ENCODE results near the gene ANO8. TPM values are rescaled to one million over a fixed set of nuclear protein-coding genes. Genes with fewer than 3 reads are reported as not detected.
"Not testable (repeated sequence)": the region's sequence is repeated elsewhere in the genome, so short reads cannot be mapped to it uniquely, and the experiment has no call there.

ANO8 gene
- total RNA-seq, 1 experiment from 2014 or later: 18.6 TPM

DNA sequence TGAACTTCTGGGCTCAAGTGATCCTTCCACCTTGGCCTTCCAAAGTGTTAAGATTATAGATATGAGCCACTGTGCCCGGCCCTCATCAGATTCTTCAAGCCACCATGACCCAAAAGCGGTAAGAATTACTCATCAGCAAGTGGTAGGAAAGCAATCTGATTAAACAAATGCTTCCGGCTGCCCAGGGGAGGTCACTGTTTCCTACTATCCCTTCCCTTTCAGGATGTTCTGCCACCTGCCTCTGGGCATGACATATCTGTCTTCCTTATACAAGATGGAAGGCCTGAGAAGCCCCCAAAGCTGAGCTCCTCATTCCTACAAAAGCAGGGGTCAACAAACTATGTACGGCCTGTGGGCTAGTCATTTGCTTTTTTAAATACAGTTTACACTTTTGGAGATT, 38.4 kb downstream of the ANO8 start:
- no peak for DNase-seq (ENCODE audit: low spot score)
- Histone ChIP-seq H3K27me3 (replicated peaks; ENCODE audit: insufficient read depth, low read depth, low read length, poor library complexity) (no peaks in the 10 kb centered on the region), H3K4me3 (ENCODE audit: low read depth, low read length, poor library complexity, severe bottlenecking) (no peak overlapping the region), H3K27ac (ENCODE audit: low read depth, low read length, poor library complexity, severe bottlenecking) (no peak overlapping the region), H3K9me3 (ENCODE audit: low read depth, low read length, poor library complexity, severe bottlenecking) (no peaks in the 10 kb centered on the region), H3K36me3 (ENCODE audit: insufficient read depth, low read length, poor library complexity, severe bottlenecking) (peaks cover 15% of the 10 kb centered on the region), H3K4me1 (ENCODE audit: insufficient read depth, low read length, poor library complexity, severe bottlenecking) (peaks cover 8% of the 10 kb centered on the region)
- POLR2A ChIA-PET (ENCODE audit: low non-redundant PET): no interaction called here
- CTCF ChIA-PET: no interaction called here
- TF ChIP-seq, protein P1, sequence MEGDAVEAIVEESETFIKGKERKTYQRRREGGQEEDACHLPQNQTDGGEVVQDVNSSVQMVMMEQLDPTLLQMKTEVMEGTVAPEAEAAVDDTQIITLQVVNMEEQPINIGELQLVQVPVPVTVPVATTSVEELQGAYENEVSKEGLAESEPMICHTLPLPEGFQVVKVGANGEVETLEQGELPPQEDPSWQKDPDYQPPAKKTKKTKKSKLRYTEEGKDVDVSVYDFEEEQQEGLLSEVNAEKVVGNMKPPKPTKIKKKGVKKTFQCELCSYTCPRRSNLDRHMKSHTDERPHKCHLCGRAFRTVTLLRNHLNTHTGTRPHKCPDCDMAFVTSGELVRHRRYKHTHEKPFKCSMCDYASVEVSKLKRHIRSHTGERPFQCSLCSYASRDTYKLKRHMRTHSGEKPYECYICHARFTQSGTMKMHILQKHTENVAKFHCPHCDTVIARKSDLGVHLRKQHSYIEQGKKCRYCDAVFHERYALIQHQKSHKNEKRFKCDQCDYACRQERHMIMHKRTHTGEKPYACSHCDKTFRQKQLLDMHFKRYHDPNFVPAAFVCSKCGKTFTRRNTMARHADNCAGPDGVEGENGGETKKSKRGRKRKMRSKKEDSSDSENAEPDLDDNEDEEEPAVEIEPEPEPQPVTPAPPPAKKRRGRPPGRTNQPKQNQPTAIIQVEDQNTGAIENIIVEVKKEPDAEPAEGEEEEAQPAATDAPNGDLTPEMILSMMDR (conservative IDR thresholded peaks at IDR 0.05; ENCODE audit: low read depth, low read length): no peak
- TF ChIP-seq EZH2 (IDR thresholded peaks at IDR 0.05; ENCODE audit: borderline replicate concordance, low read depth, low read length, poor library complexity, severe bottlenecking): no peak
- intact Hi-C loops (cut with micrococcal nuclease; ENCODE audit: unreplicated experiment): no loop called here
- BruUV-seq (replicated peaks): no TSS peak

DNA sequence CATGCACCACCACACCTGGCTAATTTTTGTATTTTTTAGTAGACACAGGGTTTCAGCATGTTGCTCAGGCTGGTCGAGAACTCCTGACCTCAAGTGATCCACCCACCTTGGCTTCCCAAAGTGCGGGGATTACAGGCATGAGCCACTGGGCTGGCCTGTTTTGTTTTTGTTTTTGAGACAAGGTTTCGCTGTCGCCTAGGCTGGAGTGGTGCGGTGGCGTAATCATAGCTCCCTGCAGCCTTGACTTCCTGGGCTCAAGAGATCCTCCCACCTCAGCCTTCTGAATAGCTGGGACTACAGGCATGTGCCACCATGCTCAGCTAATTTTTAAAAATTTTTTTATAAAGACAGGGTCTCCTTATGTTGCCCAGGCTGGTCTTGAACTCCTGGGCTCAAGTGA, 39.1 kb downstream of the ANO8 start:
- H3K27ac ChIP-seq (ENCODE audit: low read depth, low read length, poor library complexity, severe bottlenecking); H3K4me3 ChIP-seq (ENCODE audit: low read depth, low read length, poor library complexity, severe bottlenecking); POLR2A ChIA-PET (ENCODE audit: low non-redundant PET); BruUV-seq (replicated peaks); H3K4me1 ChIP-seq (ENCODE audit: insufficient read depth, low read length, poor library complexity, severe bottlenecking); H3K27me3 ChIP-seq (replicated peaks; ENCODE audit: insufficient read depth, low read depth, low read length, poor library complexity); H3K9me3 ChIP-seq (ENCODE audit: low read depth, low read length, poor library complexity, severe bottlenecking); CTCF ChIA-PET; intact Hi-C loops (cut with micrococcal nuclease; ENCODE audit: unreplicated experiment); DNase-seq (ENCODE audit: low spot score): not testable (repeated sequence)
- peaks cover 15% of the 10 kb centered on the region for H3K36me3 ChIP-seq (ENCODE audit: insufficient read depth, low read length, poor library complexity, severe bottlenecking)

DNA sequence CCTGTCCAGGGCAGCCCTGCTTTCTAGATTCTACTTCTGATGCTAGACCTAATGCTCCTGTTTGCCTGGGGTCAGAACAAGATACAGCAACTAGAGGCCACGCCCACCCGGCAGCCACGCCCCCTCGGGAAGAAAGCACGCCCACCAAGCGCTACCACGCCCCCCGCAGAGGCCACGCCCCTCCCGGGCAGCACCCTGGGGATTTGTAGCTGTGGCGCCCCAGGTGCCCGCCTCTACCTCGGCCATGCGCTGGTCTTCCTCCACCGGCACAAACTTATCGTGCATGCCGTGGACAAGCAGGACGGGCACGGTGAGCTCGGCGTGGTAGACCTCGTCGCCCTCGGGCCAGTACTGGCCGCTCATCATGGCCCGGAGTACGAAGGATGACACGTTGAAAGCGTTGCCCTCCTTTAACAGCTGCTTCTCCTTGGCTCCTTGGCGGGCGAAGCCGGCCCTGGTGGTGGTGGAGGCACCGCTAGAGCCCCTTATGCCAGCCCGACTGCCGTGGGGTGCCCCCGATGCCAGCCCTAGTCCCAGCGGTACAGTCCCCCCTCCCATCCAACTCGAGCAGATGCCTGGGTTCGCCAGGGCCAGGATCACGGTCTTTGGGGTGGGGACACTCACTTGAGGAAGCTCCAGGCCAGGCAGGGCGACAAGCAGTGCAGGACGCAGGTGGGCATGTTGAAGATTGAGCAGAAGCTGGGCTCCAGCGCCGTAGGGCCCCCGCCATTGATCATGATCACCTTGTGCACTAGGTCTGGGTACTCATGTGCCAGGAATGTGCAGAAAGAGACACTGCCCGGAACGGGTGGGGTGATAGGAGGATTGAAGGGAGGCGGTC, 40.4 kb downstream of the ANO8 start:
- intact Hi-C loops (cut with micrococcal nuclease; ENCODE audit: unreplicated experiment): no loop called here
- Histone ChIP-seq H3K36me3 (ENCODE audit: insufficient read depth, low read length, poor library complexity, severe bottlenecking) (peaks cover 15% of the 10 kb centered on the region), H3K4me1 (ENCODE audit: insufficient read depth, low read length, poor library complexity, severe bottlenecking) (peaks cover 8% of the 10 kb centered on the region), H3K27ac (ENCODE audit: low read depth, low read length, poor library complexity, severe bottlenecking) (no peak overlapping the region), H3K4me3 (ENCODE audit: low read depth, low read length, poor library complexity, severe bottlenecking) (no peak overlapping the region), H3K27me3 (replicated peaks; ENCODE audit: insufficient read depth, low read depth, low read length, poor library complexity) (no peaks in the 10 kb centered on the region), H3K9me3 (ENCODE audit: low read depth, low read length, poor library complexity, severe bottlenecking) (no peaks in the 10 kb centered on the region)
- ChIA-PET CTCF (interaction anchor here (0.5 to 1.0 kb wide), 2 partner anchors 92 to 200 kb away, joined by 3 to 4 read pairs; no protein-coding TSS in a partner anchor), POLR2A (ENCODE audit: low non-redundant PET) (no interaction called here)
- BruUV-seq (replicated peaks): no TSS peak
- no peak for DNase-seq (ENCODE audit: low spot score)
- TF ChIP-seq, protein P1 (conservative IDR thresholded peaks at IDR 0.05; ENCODE audit: low read depth, low read length): no peak
- no peak for TF ChIP-seq EZH2 (IDR thresholded peaks at IDR 0.05; ENCODE audit: borderline replicate concordance, low read depth, low read length, poor library complexity, severe bottlenecking)
